Ascending aorta (tissue), 2 donors: ENCODE measurements around the gene NAXD. TPM values are rescaled to one million over a fixed set of nuclear protein-coding genes. Genes with fewer than 3 reads are reported as not detected.

Experiments
- DNase-seq, 2 donors: peaks; one replicate each; pipeline ENCODE4 v3.0.0-alpha.2; 2019; ENCODE audit warnings: low spot score in 2 of 2
- H3K27ac ChIP-seq, 2 donors: fragments of 200-600 bp; sonication (generic); one replicate each; pipeline ENCODE4 v1.5.1; 2016 to 2017; ENCODE audit warnings: mild to moderate bottlenecking in 1 of 2
- H3K27me3 ChIP-seq: fragments of 200-600 bp; sonication (generic); one replicate; pipeline ENCODE4 v1.5.1; 2017
- H3K36me3 ChIP-seq, 2 donors: fragments of 200-600 bp; sonication (generic); one replicate each; pipeline ENCODE4 v1.5.1; 2016
- H3K4me1 ChIP-seq, 2 donors: fragments of 200-600 bp; sonication (generic); one replicate each; pipeline ENCODE4 v1.5.1; 2016 to 2017; ENCODE audit warnings: mild to moderate bottlenecking in 1 of 2
- H3K4me3 ChIP-seq, 2 donors: fragments of 200-600 bp; sonication (generic); one replicate each; pipeline ENCODE4 v1.5.1; 2016 to 2017; ENCODE audit warnings: mild to moderate bottlenecking in 1 of 2
- H3K9me3 ChIP-seq, 2 donors: fragments of 200-600 bp; sonication (generic); one replicate each; pipeline ENCODE4 v1.5.1; 2016
- intact Hi-C: fragments of 100-400 bp; cut with DNase I; formaldehyde crosslinking; loops from one replicate; pipeline ENCODE4 v1.15.1; 2023
- total RNA-seq: library from RNA; depleted of rRNA; stranded (reverse); fragments of >200 nt; gene quantifications from one replicate; pipeline ENCODE4 v1.1.0, GENCODE V29; 2016
- TF ChIP-seq, protein P1 (sequence below), 3 experiments: fragments of 200-600 bp in 2 of 3; fragments of 450-650 bp in 1 of 3; sonication (generic) in 2 of 3; IDR thresholded peaks; one replicate each; pipeline ENCODE4 v1.5.1; 2016 to 2019; ENCODE audit warnings: antibody characterized with exemption in 3 of 3, mild to moderate bottlenecking in 1 of 3, moderate library complexity in 1 of 3

The NAXD gene
- total RNA-seq, 1 donor from 2014 or later: 1.9 TPM

DNA sequence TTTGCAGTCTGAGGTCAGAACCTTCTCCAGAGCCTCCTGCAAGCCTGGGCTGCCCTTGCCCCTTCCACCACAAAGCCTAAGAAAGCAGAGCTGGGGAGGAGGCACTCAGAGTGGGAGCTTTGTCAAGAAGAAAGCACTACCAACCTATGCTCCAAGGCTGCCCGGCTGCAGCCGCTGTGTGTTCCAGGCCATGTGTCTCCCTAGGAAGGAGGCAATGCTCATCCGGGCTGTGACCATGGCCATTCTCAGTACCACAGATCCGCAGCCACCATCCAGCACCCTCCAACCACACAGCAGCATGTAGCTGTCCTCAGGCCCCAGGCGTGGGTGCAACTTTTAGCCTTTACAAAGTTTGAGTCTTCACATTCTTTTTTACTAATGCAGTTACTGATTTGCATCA, 68.6 kb downstream of the NAXD start:
- H3K27ac ChIP-seq: no peak overlapping the region
- no peaks in the 10 kb centered on the region for H3K4me1 ChIP-seq
- H3K9me3 ChIP-seq: no peaks in the 10 kb centered on the region
- peaks cover 65 to 70% of the 10 kb centered on the region in 2 donors for H3K36me3 ChIP-seq
- intact Hi-C loops: loop anchor here (1.0 kb wide), 1 partner anchor 135 kb away; no protein-coding TSS in a partner anchor
- no peak overlapping the region for H3K4me3 ChIP-seq
- TF ChIP-seq, protein P1, sequence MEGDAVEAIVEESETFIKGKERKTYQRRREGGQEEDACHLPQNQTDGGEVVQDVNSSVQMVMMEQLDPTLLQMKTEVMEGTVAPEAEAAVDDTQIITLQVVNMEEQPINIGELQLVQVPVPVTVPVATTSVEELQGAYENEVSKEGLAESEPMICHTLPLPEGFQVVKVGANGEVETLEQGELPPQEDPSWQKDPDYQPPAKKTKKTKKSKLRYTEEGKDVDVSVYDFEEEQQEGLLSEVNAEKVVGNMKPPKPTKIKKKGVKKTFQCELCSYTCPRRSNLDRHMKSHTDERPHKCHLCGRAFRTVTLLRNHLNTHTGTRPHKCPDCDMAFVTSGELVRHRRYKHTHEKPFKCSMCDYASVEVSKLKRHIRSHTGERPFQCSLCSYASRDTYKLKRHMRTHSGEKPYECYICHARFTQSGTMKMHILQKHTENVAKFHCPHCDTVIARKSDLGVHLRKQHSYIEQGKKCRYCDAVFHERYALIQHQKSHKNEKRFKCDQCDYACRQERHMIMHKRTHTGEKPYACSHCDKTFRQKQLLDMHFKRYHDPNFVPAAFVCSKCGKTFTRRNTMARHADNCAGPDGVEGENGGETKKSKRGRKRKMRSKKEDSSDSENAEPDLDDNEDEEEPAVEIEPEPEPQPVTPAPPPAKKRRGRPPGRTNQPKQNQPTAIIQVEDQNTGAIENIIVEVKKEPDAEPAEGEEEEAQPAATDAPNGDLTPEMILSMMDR (IDR thresholded peaks at IDR 0.05): no peak
- no peaks in the 10 kb centered on the region for H3K27me3 ChIP-seq
- DNase-seq: peak in 1 of 2 donors; percentile 55

DNA sequence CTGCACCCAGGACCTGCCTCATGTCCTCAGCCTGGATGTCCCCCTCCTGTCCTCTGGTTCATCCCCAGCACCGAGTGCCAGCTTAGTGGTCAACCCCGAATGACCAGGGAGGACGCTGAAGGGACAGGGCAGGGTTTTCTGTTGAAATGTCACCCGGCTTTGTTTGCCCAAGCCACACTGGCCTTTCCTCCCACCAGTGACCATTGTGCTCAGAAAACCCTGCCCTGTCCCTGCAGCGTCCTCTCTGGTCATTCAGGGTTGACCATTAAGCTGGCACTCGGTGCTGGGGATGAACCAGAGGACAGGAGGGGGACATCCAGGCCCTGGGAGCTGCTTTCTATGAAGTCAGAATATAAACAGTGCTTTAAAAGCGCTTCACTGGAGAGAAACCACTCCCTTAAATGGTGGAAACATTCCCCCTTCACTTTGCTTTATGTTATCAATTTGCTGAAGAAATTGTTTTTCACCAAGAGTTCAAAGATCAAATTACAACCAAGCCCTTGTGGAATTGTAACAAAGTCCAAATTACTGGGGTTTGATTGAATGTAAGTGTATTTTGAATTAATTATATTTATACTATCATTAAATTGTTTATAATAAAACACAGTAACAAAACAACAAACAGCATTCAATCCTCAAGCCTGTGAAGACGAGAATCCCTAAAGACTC, 69.2 kb downstream of the NAXD start:
- DNase-seq: peak in 1 of 2 donors; percentile 30
- TF ChIP-seq, protein P1 (IDR thresholded peaks at IDR 0.05): no peak
- peaks cover 63 to 74% of the 10 kb centered on the region in 2 donors for H3K36me3 ChIP-seq
- no peaks in the 10 kb centered on the region for H3K4me1 ChIP-seq
- no peaks in the 10 kb centered on the region for H3K9me3 ChIP-seq
- H3K27me3 ChIP-seq: no peaks in the 10 kb centered on the region
- no peak overlapping the region for H3K27ac ChIP-seq
- intact Hi-C loops: no loop called here
- no peak overlapping the region for H3K4me3 ChIP-seq

DNA sequence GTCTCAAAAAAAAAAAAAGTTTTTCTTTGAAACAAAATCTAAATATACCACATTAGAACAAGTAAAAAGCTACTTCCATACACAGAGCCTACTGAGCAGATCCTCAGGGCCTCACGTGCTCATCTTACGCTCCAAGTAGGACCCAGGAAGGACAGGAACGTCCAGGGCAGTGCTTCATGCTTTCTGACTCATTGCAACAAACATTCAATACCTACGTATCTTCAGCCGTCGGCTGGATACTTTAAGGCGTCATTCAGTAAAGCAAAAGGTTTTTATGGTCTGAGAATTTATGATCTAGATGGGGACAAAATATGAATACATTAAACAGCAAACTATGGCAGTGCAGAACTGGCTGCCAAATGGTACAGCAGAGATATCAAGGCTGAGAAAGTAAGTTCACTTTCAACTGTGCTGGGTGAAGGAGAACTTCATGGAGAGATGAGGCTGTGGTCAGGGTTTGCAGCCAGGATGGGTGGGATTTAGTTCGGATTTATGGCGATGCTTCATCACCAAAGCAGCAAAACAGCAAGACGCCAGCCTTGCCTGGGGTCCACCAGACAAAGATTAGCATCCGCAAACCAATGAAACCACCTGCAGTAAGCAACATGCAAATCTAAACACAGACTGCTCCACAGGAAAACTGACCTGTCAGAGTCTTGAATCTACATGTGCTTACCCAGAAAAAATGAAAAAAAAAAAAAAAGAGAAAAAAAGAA, 70.1 kb downstream of the NAXD start:
- DNase-seq: peak in 1 of 2 donors; percentile 11
- Histone ChIP-seq H3K4me1 (no peaks in the 10 kb centered on the region), H3K9me3 (no peaks in the 10 kb centered on the region), H3K4me3 (no peak overlapping the region), H3K36me3 (peaks cover 60 to 74% of the 10 kb centered on the region in 2 donors), H3K27ac (no peak overlapping the region), H3K27me3 (no peaks in the 10 kb centered on the region)
- intact Hi-C loops: no loop called here
- TF ChIP-seq, protein P1 (IDR thresholded peaks at IDR 0.05): no peak

DNA sequence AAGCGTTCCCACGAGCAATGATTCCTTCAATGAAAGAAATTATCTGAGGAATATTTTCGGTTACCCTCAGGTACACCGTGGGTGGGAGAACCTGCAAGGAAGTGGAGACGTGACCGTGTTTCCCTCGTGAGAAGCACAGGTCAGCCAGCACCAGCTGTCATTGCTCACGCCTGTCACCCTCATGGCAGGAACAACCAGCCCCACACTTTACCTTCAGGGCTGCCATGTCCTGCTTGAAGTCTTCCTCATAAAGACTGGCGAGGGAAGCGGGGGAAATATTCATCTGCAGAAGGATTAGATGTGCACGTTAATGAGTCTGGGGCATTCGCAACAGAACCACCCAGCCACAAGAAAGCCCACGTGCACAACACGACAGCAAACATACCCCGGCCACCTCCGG, 72.4 kb downstream of the NAXD start:
- Histone ChIP-seq H3K27me3 (no peaks in the 10 kb centered on the region), H3K4me3 (no peak overlapping the region), H3K27ac (no peak overlapping the region), H3K4me1 (no peaks in the 10 kb centered on the region), H3K36me3 (peaks cover 48 to 59% of the 10 kb centered on the region in 2 donors), H3K9me3 (no peaks in the 10 kb centered on the region)
- peak in 1 of 2 donors; percentile 52 for DNase-seq
- TF ChIP-seq, protein P1 (IDR thresholded peaks at IDR 0.05): no peak
- intact Hi-C loops: no loop called here

DNA sequence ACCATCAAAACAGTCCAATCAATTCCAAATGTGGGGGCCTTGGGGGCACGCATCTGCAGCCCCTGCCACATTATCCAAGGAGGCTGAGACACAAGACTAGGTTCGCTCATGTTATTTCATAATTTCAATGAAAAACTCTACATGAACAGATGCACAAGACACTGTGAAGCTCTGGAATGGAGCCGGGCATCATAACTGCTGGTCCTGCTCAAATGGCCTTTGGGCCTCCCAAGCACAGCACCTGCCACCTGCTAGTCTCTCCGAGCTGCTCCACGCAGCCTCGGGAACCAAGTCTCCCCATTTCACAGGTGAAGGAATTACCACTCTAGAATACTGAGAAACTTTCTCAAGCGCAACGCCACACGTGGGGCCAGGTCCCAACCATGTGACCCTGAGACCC, 73.7 kb downstream of the NAXD start:
- H3K9me3 ChIP-seq: no peaks in the 10 kb centered on the region

More for the DNA sequence above, 73.7 kb downstream of the NAXD start:
- intact Hi-C loops: no loop called here
- TF ChIP-seq, protein P1 (IDR thresholded peaks at IDR 0.05): no peak
- peak in 1 of 2 donors; percentile 39 for DNase-seq
- H3K4me3 ChIP-seq: no peak overlapping the region
- H3K36me3 ChIP-seq: peaks cover 50 to 55% of the 10 kb centered on the region in 2 donors
- no peaks in the 10 kb centered on the region for H3K4me1 ChIP-seq
- no peaks in the 10 kb centered on the region for H3K27me3 ChIP-seq
- H3K27ac ChIP-seq: no peak overlapping the region

Other genes with a start within 250 kb of the NAXD start
- gene RAB20, start 53.8 kb upstream of the NAXD start, total RNA-seq: 17.7 TPM
- 41.0 TPM for gene CARS2, start 90.6 kb downstream of the NAXD start, total RNA-seq
- gene ING1, start 98.2 kb downstream of the NAXD start, total RNA-seq: 12.0 TPM